ENCODE data around the gene GCDH. TPM values are rescaled to one million over a fixed set of nuclear protein-coding genes. Genes with fewer than 3 reads are reported as not detected.
A peak's percentile ranks its signal among the peaks of the same experiment; 100 is the strongest.

The GCDH gene
- total and polyA plus RNA-seq, 9 donors = 11.9 to 36.3 (median 28.4) TPM

DNA sequence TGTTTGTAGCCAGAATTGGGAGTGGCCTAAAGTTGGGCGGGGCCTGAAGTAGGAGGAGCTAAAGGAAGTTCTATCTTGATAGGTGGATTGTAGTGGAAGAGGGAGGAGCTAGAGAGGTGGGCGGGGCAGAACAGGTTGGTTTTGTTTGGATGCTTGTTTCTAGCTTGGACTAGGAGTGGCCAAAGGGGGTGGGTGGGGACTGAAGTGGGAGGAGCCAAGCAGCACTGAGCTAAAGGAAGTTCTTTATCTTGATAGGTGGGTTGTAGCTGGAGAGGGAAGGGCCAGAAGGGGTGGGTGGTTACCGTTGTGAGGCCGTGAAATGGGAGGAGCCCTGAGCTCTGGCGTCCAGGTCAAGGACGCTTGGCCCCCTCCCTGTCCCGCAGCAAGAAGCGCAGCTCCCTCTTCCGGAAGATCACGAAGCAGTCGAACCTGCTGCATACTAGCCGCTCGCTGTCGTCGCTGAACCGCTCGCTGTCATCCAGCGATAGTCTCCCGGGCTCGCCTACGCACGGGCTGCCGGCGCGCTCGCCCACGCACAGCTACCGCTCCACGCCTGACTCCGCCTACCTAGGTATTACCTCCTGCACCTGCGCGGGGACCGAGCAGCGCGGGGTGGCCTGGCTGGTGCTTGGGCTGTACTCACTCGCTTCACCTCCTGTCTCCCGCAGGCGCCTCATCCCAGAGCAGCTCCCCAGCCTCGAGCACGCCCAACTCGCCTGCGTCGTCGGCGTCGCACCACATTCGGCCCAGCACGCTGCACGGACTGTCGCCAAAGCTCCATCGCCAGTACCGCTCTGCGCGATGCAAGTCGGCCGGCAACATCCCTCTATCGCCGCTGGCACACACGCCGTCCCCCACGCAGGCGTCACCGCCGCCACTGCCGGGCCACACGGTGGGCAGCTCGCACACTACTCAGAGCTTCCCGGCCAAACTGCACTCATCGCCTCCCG lies 17.7 kb upstream of the GCDH start:
- Histone ChIP-seq H3K9me3 (no peaks in the 10 kb centered on the region), H3K27ac (no peak overlapping the region), H3K4me1 (ENCODE audit: insufficient read depth) (peaks cover 4% of the 10 kb centered on the region), H3K27me3 (no peaks in the 10 kb centered on the region), H3K4me3 (no peak overlapping the region), H3K36me3 (no peaks in the 10 kb centered on the region)
- TF ChIP-seq EP300 (IDR thresholded peaks at IDR 0.05) (no peak), POLR2A (IDR thresholded peaks at IDR 0.05) (no peak)
- TF ChIP-seq, protein P1, sequence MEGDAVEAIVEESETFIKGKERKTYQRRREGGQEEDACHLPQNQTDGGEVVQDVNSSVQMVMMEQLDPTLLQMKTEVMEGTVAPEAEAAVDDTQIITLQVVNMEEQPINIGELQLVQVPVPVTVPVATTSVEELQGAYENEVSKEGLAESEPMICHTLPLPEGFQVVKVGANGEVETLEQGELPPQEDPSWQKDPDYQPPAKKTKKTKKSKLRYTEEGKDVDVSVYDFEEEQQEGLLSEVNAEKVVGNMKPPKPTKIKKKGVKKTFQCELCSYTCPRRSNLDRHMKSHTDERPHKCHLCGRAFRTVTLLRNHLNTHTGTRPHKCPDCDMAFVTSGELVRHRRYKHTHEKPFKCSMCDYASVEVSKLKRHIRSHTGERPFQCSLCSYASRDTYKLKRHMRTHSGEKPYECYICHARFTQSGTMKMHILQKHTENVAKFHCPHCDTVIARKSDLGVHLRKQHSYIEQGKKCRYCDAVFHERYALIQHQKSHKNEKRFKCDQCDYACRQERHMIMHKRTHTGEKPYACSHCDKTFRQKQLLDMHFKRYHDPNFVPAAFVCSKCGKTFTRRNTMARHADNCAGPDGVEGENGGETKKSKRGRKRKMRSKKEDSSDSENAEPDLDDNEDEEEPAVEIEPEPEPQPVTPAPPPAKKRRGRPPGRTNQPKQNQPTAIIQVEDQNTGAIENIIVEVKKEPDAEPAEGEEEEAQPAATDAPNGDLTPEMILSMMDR (IDR thresholded peaks at IDR 0.05) = no peak
- WGBS, 3 donors = 41 to 63% (median 48%) methylated on average over 70 of the region's 70 CpGs
- DNase-seq = peak; percentile 65 to 91 (median 86)
- intact Hi-C loops (cut with DNase I) = no loop called here

DNA sequence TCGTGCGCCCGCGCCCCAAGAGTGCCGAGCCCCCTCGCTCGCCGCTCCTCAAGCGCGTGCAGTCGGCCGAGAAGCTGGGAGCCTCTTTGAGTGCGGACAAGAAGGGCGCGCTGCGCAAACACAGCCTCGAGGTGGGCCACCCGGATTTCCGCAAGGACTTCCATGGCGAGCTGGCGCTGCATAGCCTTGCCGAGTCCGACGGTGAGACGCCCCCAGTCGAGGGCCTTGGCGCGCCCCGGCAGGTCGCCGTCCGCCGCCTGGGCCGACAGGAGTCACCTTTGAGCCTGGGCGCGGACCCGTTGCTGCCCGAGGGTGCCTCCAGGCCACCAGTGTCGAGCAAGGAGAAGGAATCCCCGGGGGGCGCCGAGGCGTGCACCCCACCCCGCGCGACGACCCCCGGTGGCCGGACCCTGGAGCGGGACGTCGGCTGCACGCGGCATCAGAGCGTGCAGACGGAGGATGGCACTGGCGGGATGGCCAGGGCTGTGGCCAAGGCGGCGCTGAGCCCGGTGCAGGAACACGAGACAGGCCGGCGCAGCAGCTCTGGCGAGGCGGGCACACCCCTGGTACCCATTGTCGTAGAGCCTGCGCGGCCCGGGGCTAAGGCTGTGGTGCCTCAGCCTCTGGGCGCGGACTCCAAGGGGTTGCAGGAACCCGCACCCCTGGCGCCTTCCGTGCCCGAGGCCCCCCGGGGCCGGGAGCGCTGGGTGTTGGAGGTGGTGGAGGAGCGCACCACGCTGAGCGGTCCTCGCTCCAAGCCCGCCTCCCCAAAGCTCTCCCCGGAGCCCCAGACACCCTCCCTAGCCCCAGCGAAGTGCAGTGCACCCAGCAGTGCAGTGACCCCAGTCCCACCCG lies 16.8 kb upstream of the GCDH start:
- no peak for TF ChIP-seq POLR2A (IDR thresholded peaks at IDR 0.05)
- TF ChIP-seq EP300 (IDR thresholded peaks at IDR 0.05) = no peak
- TF ChIP-seq, protein P1 (IDR thresholded peaks at IDR 0.05) = no peak
- peaks cover 4% of the 10 kb centered on the region for H3K4me1 ChIP-seq (ENCODE audit: insufficient read depth)
- WGBS, 3 donors = 89 to 94% (median 90%) methylated on average over 74 to 86 of the region's 86 CpGs
- H3K36me3 ChIP-seq = no peaks in the 10 kb centered on the region
- no peaks in the 10 kb centered on the region for H3K9me3 ChIP-seq
- no peaks in the 10 kb centered on the region for H3K27me3 ChIP-seq
- intact Hi-C loops (cut with DNase I) = no loop called here
- peak in 2 of 5 donors; percentile 45 to 50 for DNase-seq
- no peak overlapping the region for H3K27ac ChIP-seq
- no peak overlapping the region for H3K4me3 ChIP-seq

DNA sequence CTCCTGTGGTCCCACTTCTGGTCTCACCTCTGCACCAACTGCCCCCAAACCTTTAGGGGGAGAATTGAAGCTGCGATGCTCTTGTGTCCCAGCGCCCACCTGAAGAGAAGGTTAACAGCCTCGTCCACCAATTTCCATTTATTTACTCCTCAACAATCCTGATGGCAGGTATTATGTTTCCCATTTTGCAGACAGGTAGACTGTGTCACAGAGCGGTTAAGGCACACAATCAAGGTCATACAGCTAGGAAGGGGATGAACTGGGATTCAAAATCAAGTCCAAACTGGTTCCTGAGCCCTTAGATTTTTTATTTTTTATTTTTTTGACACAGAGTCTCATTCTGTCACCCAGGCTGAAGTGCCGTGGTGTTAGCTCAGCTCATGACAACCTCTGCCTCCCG lies 15.9 kb upstream of the GCDH start:
- Histone ChIP-seq H3K4me3 (no peak overlapping the region), H3K27me3 (no peaks in the 10 kb centered on the region), H3K27ac (no peak overlapping the region), H3K9me3 (no peaks in the 10 kb centered on the region), H3K36me3 (no peaks in the 10 kb centered on the region), H3K4me1 (ENCODE audit: insufficient read depth) (peaks cover 4% of the 10 kb centered on the region)
- TF ChIP-seq, protein P1 (IDR thresholded peaks at IDR 0.05) = no peak
- TF ChIP-seq EP300 (IDR thresholded peaks at IDR 0.05) (no peak), POLR2A (IDR thresholded peaks at IDR 0.05) (no peak)
- no peak for DNase-seq
- intact Hi-C loops (cut with DNase I) = no loop called here
- 96% methylated on average over 6 of the region's 6 CpGs for WGBS, 3 donors

DNA sequence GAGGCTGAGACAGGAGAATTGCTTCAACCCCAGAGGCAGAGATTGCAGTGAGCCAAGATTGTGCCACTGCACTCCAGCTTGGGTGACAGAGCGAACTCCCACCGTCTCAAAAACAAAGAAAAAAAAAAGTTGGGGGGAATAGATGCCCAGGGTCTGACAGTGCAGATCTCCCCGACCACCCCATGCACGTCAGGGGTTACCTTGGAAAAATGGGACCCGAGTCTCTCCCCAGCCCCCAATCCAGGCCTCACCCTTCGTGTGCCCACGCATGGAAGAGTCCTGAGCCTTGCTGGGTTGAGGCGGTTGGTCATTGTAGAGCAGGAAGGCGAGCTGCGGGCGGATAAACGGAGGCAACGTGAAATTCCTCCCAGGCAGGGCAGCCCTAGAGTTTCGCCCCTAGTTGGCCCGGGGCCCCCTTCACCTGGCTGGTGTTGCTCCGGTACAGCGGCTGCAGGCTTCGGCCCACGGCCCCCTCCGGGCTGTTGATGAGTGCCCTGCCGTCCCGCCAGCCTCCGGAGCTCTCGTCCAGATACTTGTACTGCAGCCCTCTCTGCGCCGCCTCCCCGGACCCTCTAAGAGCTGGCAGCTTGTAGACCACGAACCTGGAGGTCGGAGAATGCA lies 10.3 kb upstream of the GCDH start:
- Histone ChIP-seq H3K27ac (peak overlapping the region; percentile 49 to 88), H3K36me3 (no peaks in the 10 kb centered on the region), H3K9me3 (no peaks in the 10 kb centered on the region), H3K4me3 (peak overlapping the region; percentile 86), H3K4me1 (ENCODE audit: insufficient read depth) (peaks cover 2% of the 10 kb centered on the region), H3K27me3 (no peaks in the 10 kb centered on the region)
- peak in 3 of 5 donors; percentile 42 to 66 (median 61) for DNase-seq
- TF ChIP-seq, protein P1 (IDR thresholded peaks at IDR 0.05) = no peak
- TF ChIP-seq POLR2A (IDR thresholded peaks at IDR 0.05) (no peak), EP300 (IDR thresholded peaks at IDR 0.05) (no peak)
- intact Hi-C loops (cut with DNase I) = no loop called here
- WGBS, 3 donors = 10 to 15% (median 10%) methylated on average over 23 to 29 of the region's 29 CpGs
